Thymus (tissue), 11 donors: Measurements from ENCODE around the gene GNG7. TPM values are rescaled to one million over a fixed set of nuclear protein-coding genes. Genes with fewer than 3 reads are reported as not detected.
"Not testable (repeated sequence)": the region's sequence is repeated elsewhere in the genome, so short reads cannot be mapped to it uniquely, and the experiment has no call there.

Experiments
- DNase-seq, 9 donors: peaks; one replicate each; pipeline ENCODE4 v3.0.0-alpha.2; 2013; ENCODE audit warnings: low spot score in 9 of 9, low read depth in 6 of 9, missing footprints in 1 of 9
- H3K27ac ChIP-seq, 2 donors: one replicate each; pipeline ENCODE4 v1.5.1; 2013; ENCODE audit warnings: control low read depth in 1 of 2, low read depth in 1 of 2, low read length in 1 of 2, mild to moderate bottlenecking in 1 of 2, moderate library complexity in 1 of 2
- H3K27me3 ChIP-seq, 2 donors: one replicate each; pipeline ENCODE4 v1.5.1; 2013; ENCODE audit warnings: low read length in 1 of 2; ENCODE audit not compliant: control insufficient read depth in 2 of 2, insufficient read depth in 1 of 2
- H3K36me3 ChIP-seq, 2 donors: one replicate each; pipeline ENCODE4 v1.5.1; 2013; ENCODE audit warnings: low read length in 1 of 2, mild to moderate bottlenecking in 1 of 2, moderate library complexity in 1 of 2; ENCODE audit not compliant: control insufficient read depth in 2 of 2, insufficient read depth in 2 of 2
- H3K4me1 ChIP-seq, 2 donors: one replicate each; pipeline ENCODE4 v1.5.1; 2013; ENCODE audit warnings: low read length in 2 of 2; ENCODE audit not compliant: control insufficient read depth in 2 of 2, insufficient read depth in 2 of 2
- H3K4me3 ChIP-seq, 2 donors: one replicate each; pipeline ENCODE4 v1.5.1; 2013; ENCODE audit warnings: low read length in 2 of 2, control low read depth in 1 of 2, mild to moderate bottlenecking in 1 of 2
- H3K9me3 ChIP-seq, 2 donors: one replicate each; pipeline ENCODE4 v1.5.1; 2013; ENCODE audit warnings: low read length in 1 of 2, mild to moderate bottlenecking in 1 of 2; ENCODE audit not compliant: control insufficient read depth in 2 of 2, insufficient read depth in 1 of 2
- WGBS: extraction: QIAGEN DNeasy Blood & Tissue Kit; methylation state at CpG from one replicate; pipeline ENCODE4 v1.1.7; 2013; 5-methylcytosine and 5-hydroxymethylcytosine counted together
- polyA plus RNA-seq: library from polyadenylated mRNA; stranded (reverse); fragments of 200-250 nt; gene quantifications from one replicate; pipeline ENCODE4 v1.2.3, GENCODE V29; 2013
- total RNA-seq: library from RNA; stranded (reverse); fragments of 120-200 nt; gene quantifications from one replicate; pipeline ENCODE4 v1.2.4, GENCODE V29; 2013
- donor health status: healthy.

The GNG7 gene
- total and polyA plus RNA-seq, 2 donors: 0.71 to 4.2 TPM

- Histone ChIP-seq H3K4me3 (no peak overlapping the region), H3K9me3 (no peaks in the 10 kb centered on the region), H3K36me3 (no peaks in the 10 kb centered on the region), H3K27ac (no peak overlapping the region), H3K27me3 (no peaks in the 10 kb centered on the region), H3K4me1 (no peaks in the 10 kb centered on the region)
- no peak for DNase-seq
- 89% methylated on average over 14 of the region's 14 CpGs for whole genome bisulfite sequencing
These were observed 175.3 kb downstream of the GNG7 start for GRCh38 chr19:2527171-2527570.

GRCh38 chr19:2524840-2525723, 177.4 kb downstream of the GNG7 start:
- H3K9me3 ChIP-seq: no peaks in the 10 kb centered on the region
- no peak for DNase-seq
- H3K36me3 ChIP-seq: no peaks in the 10 kb centered on the region
- WGBS: 93% methylated on average over 45 of the region's 45 CpGs
- H3K27me3 ChIP-seq: no peaks in the 10 kb centered on the region
- no peaks in the 10 kb centered on the region for H3K4me1 ChIP-seq
- H3K4me3 ChIP-seq: no peak overlapping the region
- peak overlapping the region in 1 of 2 donors; percentile 13 for H3K27ac ChIP-seq

- Histone ChIP-seq H3K9me3 (no peaks in the 10 kb centered on the region), H3K4me3 (no peak overlapping the region), H3K36me3 (no peaks in the 10 kb centered on the region), H3K4me1 (no peaks in the 10 kb centered on the region), H3K27me3 (no peaks in the 10 kb centered on the region), H3K27ac (no peak overlapping the region)
- WGBS: 92% methylated on average over 16 of the region's 16 CpGs
- no peak for DNase-seq
These were observed 178.1 kb downstream of the GNG7 start for GRCh38 chr19:2524361-2524839.

GRCh38 chr19:2523630-2524311, 178.7 kb downstream of the GNG7 start:
- H3K4me3 ChIP-seq: no peak overlapping the region
- H3K27me3 ChIP-seq: no peaks in the 10 kb centered on the region
- H3K36me3 ChIP-seq: no peaks in the 10 kb centered on the region
- H3K4me1 ChIP-seq: no peaks in the 10 kb centered on the region
- WGBS: 93% methylated on average over 20 of the region's 20 CpGs
- DNase-seq: no peak
- no peaks in the 10 kb centered on the region for H3K9me3 ChIP-seq
- no peak overlapping the region for H3K27ac ChIP-seq

GRCh38 chr19:2519482-2519881, 183.0 kb downstream of the GNG7 start:
- DNase-seq: no peak
- Histone ChIP-seq H3K4me1 (peaks cover 0 to 4% of the 10 kb centered on the region in 2 donors), H3K9me3 (peaks cover 0 to 5% of the 10 kb centered on the region in 2 donors), H3K27me3 (no peaks in the 10 kb centered on the region), H3K36me3 (no peaks in the 10 kb centered on the region), H3K27ac (no peak overlapping the region), H3K4me3 (no peak overlapping the region)
- 99% methylated on average over 6 of the region's 6 CpGs for WGBS

GRCh38 chr19:2518856-2519255, 183.6 kb downstream of the GNG7 start:
- not testable (repeated sequence) for DNase-seq, H3K4me1 ChIP-seq, H3K36me3 ChIP-seq, H3K9me3 ChIP-seq, H3K27me3 ChIP-seq, H3K27ac ChIP-seq, H3K4me3 ChIP-seq
- 97% methylated on average over 11 of the region's 11 CpGs for whole genome bisulfite sequencing

- H3K36me3 ChIP-seq: no peaks in the 10 kb centered on the region
- H3K27me3 ChIP-seq: no peaks in the 10 kb centered on the region
- no peak overlapping the region for H3K27ac ChIP-seq
- DNase-seq: no peak
- H3K4me3 ChIP-seq: no peak overlapping the region
- H3K4me1 ChIP-seq: peaks cover 0 to 6% of the 10 kb centered on the region in 2 donors
- H3K9me3 ChIP-seq: peaks cover 0 to 5% of the 10 kb centered on the region in 2 donors
- WGBS: 77% methylated on average over 35 of the region's 35 CpGs
These were observed 184.5 kb downstream of the GNG7 start for GRCh38 chr19:2517881-2518601.

GRCh38 chr19:2516727-2517126, 185.8 kb downstream of the GNG7 start:
- Histone ChIP-seq H3K4me1 (peaks cover 0 to 7% of the 10 kb centered on the region in 2 donors), H3K4me3 (no peak overlapping the region), H3K36me3 (no peaks in the 10 kb centered on the region), H3K9me3 (peaks cover 0 to 5% of the 10 kb centered on the region in 2 donors), H3K27ac (no peak overlapping the region), H3K27me3 (no peaks in the 10 kb centered on the region)
- 98% methylated on average over 18 of the region's 18 CpGs for WGBS
- no peak for DNase-seq
